BLaER1 treated with 17β-estradiol and CSF1 and Interleukin-3, amounts not matched to agents 10 nM and 100 nM (cell line): Measurements from ENCODE around the gene MAP4K5.

ENCODE experiments used
- H3K27ac ChIP-seq, 11 experiments: shearing (Covaris generic); formaldehyde crosslinking; 2 replicates each; pipeline ENCODE4 v1.8.1; 2022
- H3K27me3 ChIP-seq, 11 experiments: shearing (Covaris generic); formaldehyde crosslinking; 2 replicates each; pipeline ENCODE4 v1.8.1; 2022
- H3K36me3 ChIP-seq, 11 experiments: shearing (Covaris generic); formaldehyde crosslinking; 2 replicates each; pipeline ENCODE4 v1.8.1; 2022
- H3K4me1 ChIP-seq, 10 experiments: shearing (Covaris generic); formaldehyde crosslinking; 2 replicates each; pipeline ENCODE4 v1.8.1; 2022
- H3K4me2 ChIP-seq, 11 experiments: shearing (Covaris generic); formaldehyde crosslinking; 2 replicates each; pipeline ENCODE4 v1.8.1; 2022
- H3K4me3 ChIP-seq, 10 experiments: shearing (Covaris generic); formaldehyde crosslinking; 2 replicates each; pipeline ENCODE4 v1.8.1; 2022
- H3K9ac ChIP-seq, 11 experiments: shearing (Covaris generic); formaldehyde crosslinking; 2 replicates each; pipeline ENCODE4 v1.8.1; 2022
- H3K9me3 ChIP-seq, 11 experiments: shearing (Covaris generic); formaldehyde crosslinking; replicated peaks in 1 of 11; 2 replicates each; pipeline ENCODE4 v1.8.1; 2022
- H4K20me1 ChIP-seq, 11 experiments: shearing (Covaris generic); formaldehyde crosslinking; 2 replicates each; pipeline ENCODE4 v1.8.1; 2022
- Cebpa-rat ChIP-seq, 11 experiments: shearing (Covaris generic); IDR thresholded peaks; 2 replicates each; pipeline ENCODE4 v1.8.1; 2022

The MAP4K5 gene

DNA sequence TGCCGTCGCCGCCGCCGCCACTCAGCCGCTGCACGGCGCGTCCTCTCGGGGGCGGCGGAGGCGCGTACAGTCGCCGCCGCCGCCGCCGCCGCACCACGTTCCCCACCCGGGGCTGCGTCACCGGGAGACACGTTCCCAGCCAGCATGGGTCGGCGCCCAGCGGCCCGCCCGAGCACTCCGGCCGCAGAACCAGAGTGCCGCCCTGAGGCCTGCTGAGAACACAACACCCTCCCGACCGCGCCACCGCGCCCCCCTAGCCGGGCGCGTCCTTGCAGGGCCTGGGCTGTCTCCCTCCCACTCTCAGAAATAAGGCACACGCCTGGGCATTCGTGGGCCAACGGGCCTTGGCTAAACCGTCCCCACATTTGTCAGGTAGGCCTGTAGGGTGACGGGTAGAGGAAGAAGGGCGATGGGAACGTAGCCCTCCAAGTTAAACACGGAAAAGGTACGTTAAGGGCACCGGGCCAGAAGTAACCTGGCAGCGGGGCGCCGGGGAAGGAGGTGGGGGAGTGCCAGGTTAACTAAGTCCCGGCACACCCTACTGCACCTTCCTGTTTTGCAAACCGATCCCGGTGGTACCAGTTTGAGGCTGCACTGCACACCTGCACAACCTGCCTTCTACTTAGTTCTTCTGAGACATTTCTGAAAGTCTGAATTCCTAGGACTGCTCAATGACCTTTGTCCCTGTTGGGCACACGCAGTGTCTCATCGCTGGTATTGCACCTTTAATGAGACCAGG, at the start of gene MAP4K5:
TSS of gene MAP4K5 (minus strand) at position 68 of the 739 bp plus-strand sequence. CDS start 520 bp downstream, outside the sequence.
- peak within 1 kb of the TSS; percentile 90 to 96 (median 93) for H3K9ac ChIP-seq
- peak within 1 kb of the TSS; percentile 77 to 94 (median 90) for H3K27ac ChIP-seq
- peak within 1 kb of the TSS; percentile 92 to 100 (median 95) for H3K4me2 ChIP-seq
- H3K4me3 ChIP-seq = peak within 1 kb of the TSS; percentile 89 to 98 (median 94)
- peaks cover 19 to 45% (median 36%) of the 10 kb centered on the region in 11 experiments; a peak in 19 of 22 replicates for H4K20me1 ChIP-seq
- H3K36me3 ChIP-seq = peaks cover 0 to 9% (median 0%) of the 10 kb centered on the region in 11 experiments; a peak in 3 of 22 replicates
- H3K27me3 ChIP-seq = no peaks in the 10 kb centered on the region
- no peak for TF ChIP-seq Cebpa-rat (IDR thresholded peaks at IDR 0.05)
- H3K4me1 ChIP-seq = peaks cover 45 to 62% (median 49%) of the 10 kb centered on the region in 10 experiments
- peaks cover 10 to 13% (median 12%) of the 10 kb centered on the region in 11 experiments for H3K9me3 ChIP-seq

- Histone ChIP-seq H3K9me3 (no peaks in the 10 kb centered on the region; a peak in 1 of 22 replicates), H3K4me2 (peak overlapping the region in 2 of 11 experiments; percentile 17 to 40; a peak in 1 of 22 replicates), H3K4me3 (no peak overlapping the region), H3K36me3 (no peaks in the 10 kb centered on the region), H3K27ac (no peak overlapping the region), H3K27me3 (no peaks in the 10 kb centered on the region), H4K20me1 (no peaks in the 10 kb centered on the region), H3K9ac (no peak overlapping the region), H3K4me1 (peaks cover 0 to 5% (median 0%) of the 10 kb centered on the region in 10 experiments; a peak in 1 of 20 replicates)
- TF ChIP-seq Cebpa-rat (IDR thresholded peaks at IDR 0.05) = no peak
Observed at GRCh38 chr14:50578433-50578832, 46.1 kb upstream of the MAP4K5 start.

GRCh38 chr14:50577982-50578381, 45.6 kb upstream of the MAP4K5 start:
- Histone ChIP-seq H3K4me3 (no peak overlapping the region), H3K36me3 (no peaks in the 10 kb centered on the region), H3K4me2 (0 out of 22 replicates have a peak overlapping the region, but pooled peaks of 1 of the 11 experiments have one; percentile 17), H3K4me1 (peaks cover 0 to 5% (median 0%) of the 10 kb centered on the region in 10 experiments; a peak in 1 of 20 replicates), H3K27ac (no peak overlapping the region), H3K9ac (no peak overlapping the region), H3K9me3 (peaks cover 0 to 4% (median under 1%) of the 10 kb centered on the region in 11 experiments; a peak in 9 of 22 replicates), H4K20me1 (no peaks in the 10 kb centered on the region), H3K27me3 (no peaks in the 10 kb centered on the region)
- no peak for TF ChIP-seq Cebpa-rat (IDR thresholded peaks at IDR 0.05)

GRCh38 chr14:50575769-50576168, 43.4 kb upstream of the MAP4K5 start:
- Histone ChIP-seq H4K20me1 (no peaks in the 10 kb centered on the region), H3K4me1 (peaks cover 0 to 5% (median 0%) of the 10 kb centered on the region in 10 experiments; a peak in 1 of 20 replicates), H3K9me3 (peaks cover 5 to 23% (median 19%) of the 10 kb centered on the region in 11 experiments), H3K36me3 (no peaks in the 10 kb centered on the region), H3K27me3 (no peaks in the 10 kb centered on the region), H3K27ac (no peak overlapping the region), H3K4me2 (no peak overlapping the region), H3K4me3 (no peak overlapping the region), H3K9ac (no peak overlapping the region)
- no peak for TF ChIP-seq Cebpa-rat (IDR thresholded peaks at IDR 0.05)

DNA sequence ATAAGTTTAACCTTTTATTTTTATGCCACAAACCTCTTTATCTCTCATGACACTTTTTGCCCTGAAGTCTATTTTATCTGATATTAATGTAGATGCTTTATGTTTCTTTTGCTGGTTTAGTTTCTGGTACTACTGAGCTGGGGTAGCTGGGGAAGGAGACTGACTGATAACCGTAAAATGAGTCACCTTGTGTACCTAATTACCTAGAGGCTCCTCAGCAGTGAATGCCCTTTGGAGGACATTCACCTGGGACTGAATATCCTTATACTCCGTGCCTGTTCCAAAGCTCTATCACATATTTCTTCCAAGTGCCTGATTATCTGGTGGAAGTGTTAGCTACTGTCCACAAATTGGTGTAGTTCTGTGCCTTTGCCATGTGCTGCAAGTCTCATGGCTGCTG, 41.5 kb upstream of the MAP4K5 start:
- Histone ChIP-seq H3K36me3 (no peaks in the 10 kb centered on the region), H3K9me3 (peaks cover 23 to 42% (median 38%) of the 10 kb centered on the region in 11 experiments), H3K27ac (no peak overlapping the region), H3K4me3 (no peak overlapping the region), H3K4me1 (peaks cover 0 to 5% (median 0%) of the 10 kb centered on the region in 10 experiments; a peak in 1 of 20 replicates), H3K4me2 (no peak overlapping the region), H4K20me1 (no peaks in the 10 kb centered on the region), H3K9ac (no peak overlapping the region), H3K27me3 (no peaks in the 10 kb centered on the region)
- no peak for TF ChIP-seq Cebpa-rat (IDR thresholded peaks at IDR 0.05)

- H3K4me1 ChIP-seq = no peaks in the 10 kb centered on the region
- H3K4me2 ChIP-seq = no peak overlapping the region
- H3K27ac ChIP-seq = no peak overlapping the region
- H4K20me1 ChIP-seq = no peaks in the 10 kb centered on the region
- no peaks in the 10 kb centered on the region for H3K36me3 ChIP-seq
- peaks cover 25 to 46% (median 39%) of the 10 kb centered on the region in 11 experiments for H3K9me3 ChIP-seq
- H3K9ac ChIP-seq = no peak overlapping the region
- H3K27me3 ChIP-seq = no peaks in the 10 kb centered on the region
- TF ChIP-seq Cebpa-rat (IDR thresholded peaks at IDR 0.05) = no peak
- no peak overlapping the region for H3K4me3 ChIP-seq
Observed at GRCh38 chr14:50569714-50570274, 37.4 kb upstream of the MAP4K5 start.

GRCh38 chr14:50562841-50563240, 30.5 kb upstream of the MAP4K5 start:
- peaks cover 0 to 8% (median 0%) of the 10 kb centered on the region in 11 experiments; a peak in 5 of 22 replicates for H4K20me1 ChIP-seq
- no peak overlapping the region for H3K9ac ChIP-seq
- H3K4me2 ChIP-seq = no peak overlapping the region
- no peak for TF ChIP-seq Cebpa-rat (IDR thresholded peaks at IDR 0.05)
- no peak overlapping the region for H3K27ac ChIP-seq
- no peak overlapping the region for H3K4me3 ChIP-seq
- no peaks in the 10 kb centered on the region for H3K36me3 ChIP-seq
- H3K4me1 ChIP-seq = peaks cover 6 to 25% (median 20%) of the 10 kb centered on the region in 10 experiments; a peak in 19 of 20 replicates
- no peaks in the 10 kb centered on the region for H3K9me3 ChIP-seq
- peaks cover 12 to 40% (median 26%) of the 10 kb centered on the region in 11 experiments for H3K27me3 ChIP-seq

GRCh38 chr14:50560931-50561285, 28.5 kb upstream of the MAP4K5 start:
- Histone ChIP-seq H3K27ac (peak overlapping the region in 8 of 11 experiments; percentile 1 to 57 (median 37); a peak in 11 of 22 replicates), H3K9me3 (no peaks in the 10 kb centered on the region), H3K27me3 (peaks cover 12 to 40% (median 26%) of the 10 kb centered on the region in 11 experiments), H3K36me3 (no peaks in the 10 kb centered on the region), H3K4me2 (peak overlapping the region; percentile 92 to 99 (median 97)), H4K20me1 (peaks cover 0 to 8% (median 0%) of the 10 kb centered on the region in 11 experiments; a peak in 5 of 22 replicates), H3K4me3 (peak overlapping the region; percentile 61 to 79 (median 68)), H3K9ac (peak overlapping the region; percentile 46 to 70 (median 61); a peak in 20 of 22 replicates), H3K4me1 (peaks cover 6 to 25% (median 20%) of the 10 kb centered on the region in 10 experiments; a peak in 19 of 20 replicates)
- TF ChIP-seq Cebpa-rat (IDR thresholded peaks at IDR 0.05) = no peak
